Lung microvascular endothelial cell (primary cell): ENCODE results near the gene LITAFD. TPM values are rescaled to one million over a fixed set of nuclear protein-coding genes. Genes with fewer than 3 reads are reported as not detected.
A peak's percentile ranks its signal among the peaks of the same experiment; 100 is the strongest.
"Not testable (repeated sequence)": the region's sequence is repeated elsewhere in the genome, so short reads cannot be mapped to it uniquely, and the experiment has no call there.

Experiments used
- DNase-seq, 2 donors: peaks; one replicate each; pipeline versions ENCODE4 v3.0.0 to v3.0.0-alpha.2; 2010; ENCODE audit warnings: low read depth in 2 of 2
- total RNA-seq: library from RNA; depleted of rRNA; stranded (reverse); fragments of >200 nt; gene quantifications from 2 replicates; pipeline ENCODE4 v1.2.1, GENCODE V29; 2014

The LITAFD gene
- total RNA-seq, 1 donor from 2014 or later = not detected

DNA sequence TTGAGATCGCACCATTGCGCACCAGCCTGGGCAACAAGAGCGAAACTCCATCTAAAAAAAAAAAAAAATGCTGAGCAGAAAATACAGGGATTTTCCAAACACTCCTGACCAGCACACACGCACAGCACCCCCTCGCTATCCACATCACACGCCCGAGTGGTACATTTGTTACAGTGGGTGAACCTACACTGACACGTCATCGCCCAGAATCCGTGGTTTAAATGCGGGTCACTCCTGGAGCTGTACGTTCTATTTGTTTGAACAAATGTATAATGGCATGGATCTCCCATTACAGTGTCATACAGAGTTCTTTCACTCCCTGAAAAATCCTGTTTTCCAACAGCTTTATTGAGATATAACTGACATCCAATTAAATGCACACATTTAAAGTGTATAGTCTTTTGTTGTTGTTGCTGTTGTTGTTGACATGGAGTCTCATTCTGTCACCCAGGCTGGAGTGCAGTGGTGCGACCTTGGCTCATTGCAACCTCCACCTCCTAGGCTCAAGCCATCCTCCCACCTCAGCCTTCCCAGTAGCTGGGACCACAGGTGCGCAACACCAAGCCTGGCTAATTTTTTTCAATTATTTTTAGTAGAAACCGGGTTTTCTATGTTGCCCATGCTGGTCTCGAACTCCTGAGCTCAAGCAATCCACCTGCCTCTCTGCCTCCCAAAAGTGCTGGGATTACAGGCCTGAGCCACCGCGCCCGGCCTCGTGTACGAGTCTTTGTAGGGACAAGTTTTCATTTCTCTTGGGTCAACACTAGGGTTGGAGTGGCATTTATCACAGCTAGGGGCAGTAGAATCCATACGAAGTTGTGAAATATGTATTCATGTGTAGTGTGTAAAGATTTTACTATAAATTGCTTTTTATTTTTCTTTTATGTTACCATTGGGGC lies 8.9 kb upstream of the LITAFD start:
- no peak for DNase-seq

DNA sequence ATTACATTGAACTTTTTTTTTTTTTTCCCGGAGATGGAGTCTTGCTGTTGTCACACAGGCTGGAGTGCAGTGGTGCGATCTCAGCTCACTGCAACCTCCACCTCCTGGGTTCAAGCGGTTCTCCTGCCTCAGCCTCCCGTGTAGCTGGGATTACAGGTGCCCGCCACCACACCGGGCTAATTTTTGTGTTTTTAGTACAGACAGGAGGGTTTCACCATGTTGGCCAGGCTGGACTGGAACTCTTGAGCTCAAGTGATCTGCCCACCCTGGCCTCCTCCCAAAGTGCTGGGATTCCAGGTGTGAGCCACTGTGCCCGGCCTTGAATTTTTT lies 8.3 kb upstream of the LITAFD start:
- not testable (repeated sequence) for DNase-seq

DNA sequence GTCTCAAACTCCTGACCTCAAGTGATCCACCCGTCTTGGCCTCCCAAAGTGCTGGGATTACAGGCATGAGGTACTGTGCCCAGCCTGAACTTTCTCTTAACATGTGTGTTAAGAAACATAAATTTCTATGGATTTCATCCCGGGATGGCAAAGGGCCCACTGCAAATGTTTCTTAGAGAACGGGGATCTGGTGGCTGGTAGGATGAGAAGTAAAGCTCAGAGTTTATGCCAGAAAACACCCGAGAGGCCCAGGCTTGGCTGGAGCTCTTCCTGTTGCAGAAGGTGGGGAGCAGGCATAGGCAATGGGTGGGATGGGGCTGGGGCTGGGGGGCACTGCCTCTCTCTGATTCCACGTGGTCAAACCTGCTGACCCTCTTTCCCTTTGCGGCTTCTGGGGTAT lies 7.8 kb upstream of the LITAFD start:
- DNase-seq = no peak

DNA sequence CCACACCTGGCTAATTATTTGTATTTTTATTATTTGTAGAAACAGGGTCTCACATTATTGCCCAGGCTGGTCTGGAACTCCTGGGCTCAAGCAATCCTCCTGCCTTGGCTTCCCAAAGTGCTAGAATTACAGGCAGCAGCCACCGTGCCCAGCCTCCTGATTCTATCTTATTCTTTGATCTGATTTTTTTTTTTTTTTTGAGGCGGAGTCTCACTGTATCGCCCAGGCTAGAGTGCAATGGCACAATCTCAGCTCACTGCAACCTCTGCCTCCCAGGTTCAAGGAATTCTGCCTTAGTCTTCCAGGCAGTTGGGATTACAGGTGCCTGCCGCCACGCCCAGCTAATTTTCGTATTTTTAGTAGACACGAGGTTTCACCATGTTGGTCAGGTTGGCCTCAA lies 6.8 kb upstream of the LITAFD start:
- DNase-seq = not testable (repeated sequence)

DNA sequence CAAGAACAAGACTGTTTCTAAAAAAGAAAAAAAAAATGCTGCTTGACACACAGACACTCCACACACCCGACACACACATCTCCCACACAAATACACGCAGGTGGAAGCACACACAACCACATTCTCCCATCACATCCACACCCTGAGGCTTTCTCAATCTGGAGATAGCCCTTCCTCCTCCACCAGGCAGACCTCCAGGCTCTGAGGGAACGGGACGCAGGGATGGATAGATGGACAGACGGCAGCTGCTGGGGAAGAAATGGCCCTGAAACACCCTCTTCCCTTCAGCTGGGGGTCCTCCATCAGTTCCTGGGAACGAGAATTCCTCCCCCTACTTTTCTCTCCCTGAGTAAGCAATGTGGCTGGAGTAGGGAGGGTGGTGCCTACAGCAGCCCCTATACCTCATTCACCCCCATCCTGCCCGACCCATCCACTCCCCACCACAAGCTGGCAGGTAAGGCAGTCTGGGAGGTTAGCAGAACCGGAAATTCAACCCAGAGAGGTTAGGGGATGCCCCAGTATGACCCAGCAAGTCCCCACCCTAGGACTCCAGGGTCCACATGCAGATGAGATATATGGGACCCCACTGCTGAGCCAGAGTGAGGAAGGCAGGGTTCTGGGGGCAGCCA lies 4.1 kb upstream of the LITAFD start:
- no peak for DNase-seq

DNA sequence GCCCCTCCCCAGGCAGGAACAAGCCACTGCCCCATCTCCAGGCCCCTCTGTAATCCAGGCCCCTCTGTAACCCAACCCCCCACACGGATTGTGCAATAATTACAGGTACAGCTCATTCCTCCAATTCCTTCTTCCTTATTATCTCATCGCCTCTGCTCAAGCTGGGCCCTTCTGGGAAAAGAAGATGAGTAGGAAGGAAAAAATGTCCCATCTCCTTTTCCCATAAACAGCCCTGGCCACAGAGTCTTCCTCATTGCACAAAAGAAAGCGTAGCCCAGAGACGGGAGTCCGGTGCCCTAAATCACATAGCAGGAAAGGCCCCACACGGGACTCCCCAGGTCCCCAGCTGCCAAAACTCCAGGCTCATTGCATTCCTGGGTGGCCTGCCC lies 3.6 kb upstream of the LITAFD start:
- DNase-seq = no peak

DNA sequence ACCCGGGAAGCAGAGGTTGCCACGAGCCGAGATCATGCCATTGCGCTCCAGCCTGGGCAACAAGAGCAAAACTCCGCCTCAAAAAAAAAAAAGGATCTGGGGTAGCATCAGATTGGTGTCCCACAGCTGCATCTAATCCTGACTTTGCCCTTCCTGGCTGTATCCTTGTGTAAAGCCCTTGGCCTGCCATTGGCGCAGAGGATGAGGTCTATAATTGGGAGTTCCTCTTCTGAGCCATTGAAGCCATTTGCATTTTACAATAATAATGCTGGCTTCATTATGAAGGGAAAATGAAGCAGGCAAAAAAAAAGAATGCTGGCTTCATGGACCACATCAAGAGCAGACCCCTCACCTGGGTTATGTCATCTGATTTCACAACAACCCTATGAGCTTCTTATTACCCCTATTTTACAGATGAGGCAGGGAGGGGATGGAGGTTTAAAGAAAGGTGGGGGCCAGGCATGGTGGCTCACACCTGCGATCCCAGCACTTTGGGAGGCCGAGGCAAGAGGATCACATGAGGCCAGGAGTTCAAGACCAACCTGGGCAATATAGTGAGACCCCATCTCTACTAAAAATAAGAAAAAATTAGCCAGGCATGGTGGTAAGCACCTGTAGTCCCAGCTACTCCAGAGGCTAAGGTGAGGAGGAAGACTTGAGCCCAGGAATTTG lies 1.2 kb upstream of the LITAFD start:
- DNase-seq = no peak

DNA sequence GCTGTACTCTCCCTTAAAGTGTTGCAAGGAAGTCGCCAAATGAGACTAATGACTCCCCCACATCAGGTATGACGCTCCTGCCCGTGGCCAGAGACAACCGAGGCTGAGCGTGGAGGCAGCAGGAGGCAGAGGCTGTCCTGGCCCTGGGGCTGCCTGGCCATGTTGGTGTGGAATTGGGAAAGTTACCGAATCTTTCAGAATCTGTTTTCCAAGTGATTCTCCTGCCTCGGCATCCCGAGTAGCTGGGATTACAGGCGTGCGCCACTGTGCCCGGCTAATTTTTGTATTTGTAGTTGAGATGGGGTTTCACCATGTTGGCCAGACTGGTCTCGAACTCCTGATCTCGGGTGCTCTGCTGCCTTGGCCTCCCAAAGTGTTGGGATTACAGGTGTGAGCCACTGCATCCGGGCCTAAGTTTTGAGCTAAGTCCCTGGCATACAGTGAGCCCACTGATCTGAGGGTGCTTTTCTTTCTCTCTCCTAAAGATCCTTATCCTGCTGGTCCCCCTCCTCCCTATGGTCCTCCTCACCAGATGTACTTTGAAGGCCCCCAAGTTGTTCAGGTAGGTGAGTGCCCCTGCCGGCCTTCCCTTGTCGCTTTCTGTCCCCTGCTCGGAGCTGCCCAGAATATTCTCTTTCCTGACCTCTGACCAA lies 700 bp downstream of the LITAFD start:
- DNase-seq = no peak

DNA sequence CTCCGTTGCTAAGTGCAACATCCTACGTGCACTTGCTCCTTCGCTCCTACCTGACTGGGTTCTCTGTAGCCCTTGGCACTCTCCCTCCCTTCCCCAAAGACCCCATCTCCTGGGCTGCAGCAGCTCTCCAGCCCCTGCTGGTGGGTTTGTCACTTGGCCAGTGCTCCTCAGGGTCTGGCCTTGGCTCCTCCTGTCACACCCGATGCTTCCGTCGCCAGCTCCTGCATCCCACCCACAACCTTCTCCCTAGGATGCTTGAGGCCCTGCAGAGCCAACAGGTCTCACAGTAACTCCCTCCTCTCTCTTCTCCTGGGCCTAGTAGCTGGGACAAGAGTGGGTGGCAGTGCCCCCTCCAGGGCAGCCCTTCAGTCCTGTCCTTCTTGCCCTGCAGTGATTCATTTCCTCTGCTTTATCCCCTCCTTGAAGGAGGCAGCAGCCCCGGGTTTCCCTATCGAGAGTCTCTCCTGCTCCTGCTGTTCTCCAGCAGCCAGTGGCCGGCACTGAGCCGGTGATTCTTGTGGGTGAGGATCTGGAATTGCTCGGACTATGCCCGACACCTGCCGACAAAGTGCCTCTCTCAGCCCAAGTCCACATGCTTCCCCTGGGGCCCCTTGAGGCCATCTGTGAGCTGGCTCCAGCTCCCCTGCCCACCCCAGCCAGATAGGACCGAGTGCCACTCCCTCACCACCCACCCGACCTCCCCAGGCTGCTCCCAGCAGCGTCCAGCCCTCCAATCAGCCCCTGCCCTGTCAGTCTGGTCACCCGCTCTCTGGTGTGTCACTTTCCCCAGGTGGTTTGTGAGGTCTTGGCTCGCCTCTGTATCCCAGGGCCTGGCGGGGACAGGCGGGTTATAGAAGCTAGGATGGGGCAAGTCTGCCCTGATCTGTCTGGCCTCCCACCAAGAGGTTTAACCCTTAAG lies 3.8 kb downstream of the LITAFD start:
- peak in 1 of 2 donors; percentile 56 for DNase-seq

DNA sequence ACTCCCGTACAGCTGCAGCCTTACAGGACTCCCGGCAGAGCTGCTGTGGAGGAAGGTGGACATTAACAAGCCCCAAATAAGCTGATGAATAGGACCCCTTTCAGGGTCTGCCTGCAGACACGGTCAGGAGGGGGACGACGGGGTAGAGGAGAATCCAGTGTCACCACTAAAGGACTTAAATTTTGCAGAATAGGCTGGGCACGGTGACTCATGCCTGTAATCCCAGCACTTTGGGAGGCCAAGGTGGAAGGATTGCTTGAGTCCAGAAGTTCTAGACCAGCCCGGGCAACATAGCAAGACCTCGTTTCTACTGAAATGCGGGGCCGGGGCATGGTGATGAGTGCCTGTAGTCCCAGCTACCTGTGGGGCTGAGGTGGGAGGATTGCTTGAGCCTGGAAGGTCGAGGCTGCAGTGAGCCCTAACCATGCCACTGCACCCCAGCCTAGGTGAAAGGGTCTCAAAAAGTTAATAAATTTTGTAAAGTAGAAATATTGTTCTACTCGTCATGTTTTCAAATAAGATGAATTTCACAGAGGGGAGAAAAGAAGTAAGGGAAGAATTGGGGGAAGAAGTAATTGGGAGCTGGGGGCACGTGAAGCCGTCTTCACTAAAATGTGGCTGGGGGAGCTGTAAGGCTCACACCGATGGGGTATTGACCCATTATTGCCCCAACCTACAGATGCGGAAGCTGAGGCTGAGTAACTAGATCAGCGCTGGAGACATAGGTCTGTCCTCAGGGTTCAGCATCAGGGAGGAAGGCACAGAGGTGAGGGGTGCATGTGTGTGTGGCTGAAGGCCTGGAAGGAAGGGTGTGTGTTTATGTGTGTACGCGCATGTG lies 4.7 kb downstream of the LITAFD start:
- no peak for DNase-seq

DNA sequence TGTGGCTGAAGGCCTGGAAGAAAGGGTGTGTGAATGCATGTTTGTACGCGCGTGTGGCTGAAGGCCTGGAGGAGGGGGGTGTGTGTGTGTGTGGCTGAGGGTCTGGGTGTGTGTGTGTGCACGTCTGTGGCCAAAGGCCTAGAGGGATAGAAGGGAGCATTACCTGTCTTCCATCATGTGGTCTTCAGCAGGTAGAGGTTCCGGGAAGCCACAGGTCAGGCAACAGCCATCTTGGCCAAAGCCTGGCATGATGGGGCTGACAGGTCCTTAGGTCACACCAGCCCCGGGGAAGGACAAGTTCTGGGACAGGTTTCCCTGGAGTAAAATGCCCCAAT lies 5.2 kb downstream of the LITAFD start:
- no peak for DNase-seq

DNA sequence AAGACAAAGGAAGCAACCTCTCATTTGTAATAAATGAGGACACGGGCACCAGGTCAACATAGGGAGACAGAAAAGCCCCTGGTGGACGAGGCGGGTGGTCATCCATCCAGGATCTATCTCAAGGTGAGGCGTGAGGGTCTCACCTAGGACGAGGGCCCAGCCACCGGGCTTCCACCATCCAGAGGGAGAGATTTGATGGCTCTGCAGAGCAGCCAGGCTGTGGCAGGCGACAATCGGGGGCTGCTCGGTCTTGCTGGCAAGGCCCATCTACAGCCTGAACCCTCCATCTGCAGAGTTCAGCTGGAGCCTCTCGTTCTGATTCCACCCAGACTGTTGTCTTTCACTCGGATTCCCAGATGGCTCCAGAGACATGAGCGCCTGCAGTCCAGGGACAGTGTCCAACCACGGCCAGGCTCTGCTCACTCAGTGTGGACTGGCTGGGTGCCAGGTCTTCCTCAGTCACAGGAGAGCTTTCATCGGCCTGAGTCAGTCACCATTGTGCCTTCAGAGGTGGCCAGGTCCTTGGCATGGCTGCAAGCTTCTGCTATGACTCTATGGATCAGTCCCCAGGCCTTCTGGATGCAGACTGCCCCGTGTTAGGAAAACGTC lies 5.9 kb downstream of the LITAFD start:
- peak in 1 of 2 donors; percentile 48 for DNase-seq

DNA sequence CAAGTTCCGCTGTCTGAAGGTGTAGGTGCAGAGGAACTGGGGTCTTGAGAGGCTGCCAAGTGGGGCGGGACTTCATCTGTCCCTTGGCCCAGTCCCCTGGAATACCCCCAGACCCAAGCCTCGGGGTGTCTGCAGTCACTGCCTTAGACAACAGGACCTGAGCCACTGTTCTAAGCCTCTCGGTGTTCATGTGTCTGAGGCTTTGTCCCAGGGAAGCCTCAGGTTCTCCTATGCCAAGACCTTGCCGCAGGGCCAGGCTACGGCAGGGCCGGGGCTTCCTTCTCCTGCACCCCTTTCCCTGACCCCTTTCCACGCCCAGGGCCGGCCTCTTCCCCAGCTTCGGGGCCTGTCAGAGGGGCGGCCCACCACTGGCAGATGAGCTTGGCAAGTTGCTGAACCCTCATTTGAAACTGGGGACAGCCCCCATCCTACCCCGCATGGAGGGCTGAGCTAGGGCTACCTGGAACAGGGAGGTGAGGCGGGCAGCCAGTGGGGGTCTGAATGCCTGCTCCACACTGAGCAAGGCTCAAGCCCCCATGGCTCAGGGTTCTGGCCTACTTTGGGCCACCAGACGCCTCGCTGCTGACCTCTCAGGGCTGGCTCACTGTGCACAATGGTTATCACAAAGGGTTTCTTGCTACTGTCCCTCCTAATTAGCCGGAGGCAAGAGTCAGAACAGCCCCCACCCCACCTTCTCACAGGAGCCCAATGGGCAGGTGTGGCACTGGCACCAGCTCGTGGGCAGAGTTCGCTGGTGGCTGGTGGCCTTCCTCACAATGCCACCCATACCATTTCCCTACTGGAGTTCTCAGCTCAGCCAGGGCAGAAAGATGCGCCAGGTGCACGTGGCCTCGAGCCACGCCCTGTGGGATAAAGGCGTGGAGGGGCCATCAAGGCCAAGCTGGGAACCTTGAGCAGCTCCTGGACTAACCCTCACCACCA lies 7.1 kb downstream of the LITAFD start:
- DNase-seq = no peak

DNA sequence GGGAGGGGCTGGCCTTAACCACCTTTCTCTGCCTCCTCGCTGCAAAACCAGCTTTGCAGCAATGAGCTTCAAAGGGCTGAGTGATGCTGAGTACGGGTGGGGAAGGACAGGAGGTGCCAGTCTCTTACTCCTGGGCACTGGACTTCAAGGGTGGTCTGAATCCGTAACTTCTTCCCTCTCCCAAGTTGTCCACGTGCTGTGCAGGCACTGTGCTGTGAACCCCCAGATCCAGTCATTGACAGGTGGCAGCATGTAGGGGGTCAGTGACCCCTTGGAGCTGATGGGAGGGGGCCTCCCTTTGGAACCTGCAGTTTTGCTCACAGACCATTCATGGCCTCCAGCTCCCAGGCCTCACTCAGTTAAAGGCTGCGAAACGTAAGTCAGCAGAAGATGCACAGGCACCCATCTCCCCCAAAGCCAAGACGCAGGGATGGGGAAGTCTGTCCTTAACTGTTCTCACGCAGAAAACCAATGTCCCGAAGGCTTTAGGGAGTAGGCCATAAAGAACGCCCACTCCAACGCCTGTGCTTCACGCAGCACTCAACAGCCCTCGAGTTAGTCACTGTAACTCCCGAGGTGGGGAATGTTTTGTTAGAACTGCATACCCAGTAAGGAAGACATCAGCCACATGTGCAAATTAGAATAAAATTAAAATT lies 7.9 kb downstream of the LITAFD start:
- DNase-seq = no peak

DNA sequence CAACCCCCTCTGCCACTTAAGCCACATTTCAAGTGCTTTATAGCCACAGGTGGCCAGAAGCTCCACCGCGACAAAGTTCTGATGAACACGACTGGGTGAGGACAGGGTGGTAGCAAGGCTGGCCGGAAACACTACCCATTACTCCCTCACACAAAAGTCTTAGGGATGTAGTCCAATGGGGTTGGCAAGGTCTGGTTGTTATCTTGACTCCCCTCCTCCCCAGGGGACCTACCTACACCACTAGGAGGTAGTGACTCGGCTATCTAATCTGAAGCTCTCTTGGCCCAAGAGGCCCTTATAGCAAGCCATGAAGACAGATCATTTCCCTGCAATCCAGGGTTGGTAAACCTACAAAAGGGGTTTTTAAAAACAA lies 8.4 kb downstream of the LITAFD start:
- no peak for DNase-seq

DNA sequence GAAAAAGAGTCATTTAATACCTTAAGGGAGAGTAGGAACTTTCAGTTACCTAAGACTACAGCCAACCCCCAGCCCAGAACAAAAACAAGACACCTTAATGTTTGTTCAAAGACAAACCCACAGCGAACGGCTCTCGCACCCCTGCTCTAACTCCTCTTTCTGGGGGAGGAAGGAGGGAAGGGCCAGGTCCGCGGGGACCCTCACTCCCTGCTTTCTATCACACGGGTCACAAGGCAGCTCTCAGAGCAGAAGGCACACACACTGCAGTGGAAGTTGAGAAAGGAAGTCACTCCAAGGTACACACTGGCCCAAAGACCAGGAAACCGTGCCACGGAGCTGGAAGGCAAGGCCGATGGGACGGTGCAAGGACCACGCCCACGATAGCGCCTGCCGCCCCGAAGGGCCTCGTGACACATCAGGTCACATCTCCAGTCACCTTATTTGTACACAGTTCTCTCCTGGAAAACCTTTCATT lies 10.0 kb downstream of the LITAFD start:
- DNase-seq = no peak

DNA sequence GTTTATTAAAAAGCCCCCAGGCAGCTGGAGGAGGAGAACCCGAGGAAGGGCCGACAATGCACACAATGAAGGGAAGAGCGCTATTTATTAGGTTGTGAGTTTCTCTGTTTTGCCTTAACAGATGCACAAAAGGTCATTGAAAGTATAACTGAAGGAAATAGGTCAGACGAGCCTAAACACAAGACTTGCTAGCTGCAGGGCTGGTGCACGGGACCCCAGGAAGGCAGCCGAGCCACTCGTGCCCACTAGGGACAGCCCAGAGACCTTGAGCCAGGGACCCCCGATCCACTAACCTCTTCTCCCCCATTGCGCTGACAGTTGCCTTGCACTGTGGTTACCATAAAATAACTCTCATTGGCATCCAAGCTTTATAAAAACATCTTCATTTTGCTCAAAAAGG lies 11.3 kb downstream of the LITAFD start:
- DNase-seq = no peak
